PC-3 (cell line): ENCODE measurements around the gene TRIM66.

Experiments used
- CTCF ChIP-seq: fragments of 300-600 bp; sonication (generic); conservative IDR thresholded peaks from 2 replicates; pipeline ENCODE4 v1.5.1; 2017; ENCODE audit warnings: antibody characterized with exemption, low read depth, mild to moderate bottlenecking, low read length
- EZH2 ChIP-seq: fragments of 300-600 bp; sonication (generic); IDR thresholded peaks from one replicate; pipeline ENCODE4 v1.6.1; 2017; ENCODE audit warnings: antibody characterized with exemption, mild to moderate bottlenecking, low read length; ENCODE audit not compliant: unreplicated experiment
- EZH2phosphoT487 ChIP-seq: fragments of 300-600 bp; sonication (generic); IDR thresholded peaks from 2 replicates; pipeline ENCODE4 v1.6.1; 2018; ENCODE audit warnings: mild to moderate bottlenecking, antibody characterized with exemption, low read length, borderline replicate concordance

GRCh38 chr11:8729837-8730696 is 47.6 kb upstream of the TRIM66 start:
- no peak for TF ChIP-seq CTCF
- TF ChIP-seq EZH2: no peak
- no peak for TF ChIP-seq EZH2phosphoT487
